OCI-M1 (cell line): ENCODE measurements around the gene MRM2.

Experiments
- DNase-seq: peaks from one replicate; lab custom pipeline; 2025; lab: John Stamatoyannopoulos, UW

Gene MRM2

DNA sequence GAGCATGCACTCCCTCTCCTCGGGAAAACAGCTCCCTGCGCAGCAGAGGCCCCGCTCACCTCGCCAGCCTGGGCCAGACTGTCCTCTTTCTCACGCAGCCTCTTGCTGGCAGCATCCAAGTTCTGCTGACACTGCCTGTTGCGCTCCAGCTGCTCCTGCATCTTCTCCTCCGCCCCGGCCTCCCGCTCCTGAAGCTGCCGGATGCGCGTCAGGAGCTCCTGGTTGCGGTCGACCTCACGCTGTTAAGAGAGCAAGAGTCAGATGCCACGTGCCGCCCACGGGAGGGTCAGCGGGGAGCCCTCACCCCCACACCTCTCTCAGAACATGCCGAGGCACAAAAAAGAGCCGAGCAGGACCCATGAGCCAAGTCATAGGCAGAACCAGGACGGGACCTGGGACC, 19.5 kb downstream of the MRM2 start:
- no peak for DNase-seq

- DNase-seq: no peak
Observed at GRCh38 chr7:2220954-2221353, 21.1 kb downstream of the MRM2 start.

GRCh38 chr7:2220506-2220905, 21.5 kb downstream of the MRM2 start:
- DNase-seq: no peak

GRCh38 chr7:2220030-2220429, 22.0 kb downstream of the MRM2 start:
- no peak for DNase-seq

DNA sequence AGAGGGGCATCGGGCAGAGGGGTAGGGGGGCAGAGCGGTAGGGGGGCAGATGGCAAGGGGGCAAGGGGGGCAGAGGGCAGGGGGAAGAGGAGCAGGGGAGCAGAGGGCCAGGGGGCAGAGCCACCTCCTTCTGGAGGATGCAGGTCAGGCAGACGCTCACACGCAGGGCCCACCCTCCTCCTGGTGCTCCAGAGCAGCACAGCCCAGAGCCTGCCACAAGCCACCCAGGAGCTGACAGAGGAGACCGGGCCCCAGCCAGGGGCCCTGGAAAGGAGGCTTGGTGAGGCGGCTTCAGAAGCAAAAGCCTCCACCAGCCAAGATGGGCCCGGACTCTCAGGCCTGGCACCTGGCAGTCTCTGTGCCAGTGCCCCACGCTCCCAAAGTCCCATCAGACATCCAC, 22.4 kb downstream of the MRM2 start:
- no peak for DNase-seq

GRCh38 chr7:2219136-2219535, 22.9 kb downstream of the MRM2 start:
- DNase-seq: no peak

DNA sequence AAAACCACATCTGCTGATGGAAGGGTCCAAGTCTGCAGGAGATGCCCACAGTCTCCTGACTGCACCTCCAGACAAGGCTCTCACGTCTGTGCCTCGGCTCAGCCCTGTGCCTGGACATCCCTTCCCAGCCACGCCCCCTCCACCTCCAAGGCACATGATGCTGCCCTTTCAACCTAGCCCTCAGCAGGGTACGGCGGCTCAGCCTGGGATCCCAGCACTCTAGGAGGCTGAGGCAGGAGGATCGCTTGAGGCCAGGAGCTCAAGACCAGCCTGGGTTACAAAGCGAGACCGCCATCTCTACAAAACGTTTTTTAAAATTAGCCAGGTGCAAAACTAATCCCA, 23.6 kb downstream of the MRM2 start:
- no peak for DNase-seq

- DNase-seq: no peak
Observed at GRCh38 chr7:2217716-2218443, 24.1 kb downstream of the MRM2 start.

- DNase-seq: no peak
Observed at GRCh38 chr7:2217206-2217605, 24.8 kb downstream of the MRM2 start.

- DNase-seq: no peak
Observed at GRCh38 chr7:2215851-2216250, 26.2 kb downstream of the MRM2 start.

DNA sequence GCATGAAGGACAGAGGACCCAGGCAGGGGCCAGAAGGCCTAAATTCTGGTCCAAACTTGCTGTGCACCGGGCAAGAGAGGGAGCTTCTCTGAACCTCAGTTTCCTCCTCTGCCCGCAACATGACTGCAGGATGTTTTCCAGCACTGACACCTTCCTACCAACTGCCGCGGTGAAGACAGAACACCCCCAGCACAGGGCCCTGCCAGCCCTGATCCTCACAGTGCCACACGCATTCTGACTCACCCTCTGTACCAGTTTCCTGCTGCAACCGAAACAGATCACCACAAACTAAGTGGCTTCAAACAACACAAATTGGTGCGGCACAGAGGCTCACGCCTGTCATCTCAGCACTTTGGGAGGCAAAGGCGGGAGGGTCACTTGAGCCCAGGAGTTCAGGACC, 27.4 kb downstream of the MRM2 start:
- DNase-seq: no peak

- no peak for DNase-seq
Observed at GRCh38 chr7:2213551-2214215, 28.3 kb downstream of the MRM2 start.

GRCh38 chr7:2212906-2213305, 29.1 kb downstream of the MRM2 start:
- no peak for DNase-seq

- DNase-seq: no peak
Observed at GRCh38 chr7:2211926-2212325, 30.1 kb downstream of the MRM2 start.

- DNase-seq: no peak
Observed at GRCh38 chr7:2211259-2211880, 30.6 kb downstream of the MRM2 start.

DNA sequence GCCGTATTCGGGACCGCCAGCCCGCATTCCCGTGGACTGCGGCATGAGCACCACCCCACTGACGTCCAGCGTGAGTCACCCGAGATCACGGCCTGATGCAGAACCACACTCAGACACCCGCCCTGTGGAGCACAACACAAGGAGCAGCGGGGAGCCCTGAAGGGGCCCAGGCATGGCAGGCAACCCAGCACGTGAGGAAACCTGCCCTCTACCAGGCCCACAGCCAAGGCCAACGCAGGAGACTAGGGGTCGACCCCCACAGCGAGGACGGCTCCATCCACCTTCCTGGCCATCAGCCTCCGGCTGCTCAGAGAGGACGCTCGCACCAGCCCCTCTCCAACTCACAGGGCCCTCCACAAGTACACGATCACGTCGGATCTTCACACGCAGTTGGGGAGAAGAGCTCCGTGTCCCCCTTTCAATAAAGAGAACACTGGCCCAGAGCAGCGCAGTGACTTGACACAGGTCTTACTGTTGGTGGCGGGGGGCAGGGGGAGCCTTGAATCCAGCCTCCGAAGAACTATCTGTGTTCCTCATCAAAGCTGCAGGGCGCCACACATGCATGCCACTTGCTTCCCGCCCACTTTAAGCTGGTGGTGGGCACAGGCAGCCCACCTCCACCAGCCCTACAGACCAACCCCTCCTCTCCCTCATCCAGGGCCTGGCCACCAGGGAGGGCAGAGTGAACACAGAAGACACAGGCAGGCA, 31.3 kb downstream of the MRM2 start:
- DNase-seq: no peak

DNA sequence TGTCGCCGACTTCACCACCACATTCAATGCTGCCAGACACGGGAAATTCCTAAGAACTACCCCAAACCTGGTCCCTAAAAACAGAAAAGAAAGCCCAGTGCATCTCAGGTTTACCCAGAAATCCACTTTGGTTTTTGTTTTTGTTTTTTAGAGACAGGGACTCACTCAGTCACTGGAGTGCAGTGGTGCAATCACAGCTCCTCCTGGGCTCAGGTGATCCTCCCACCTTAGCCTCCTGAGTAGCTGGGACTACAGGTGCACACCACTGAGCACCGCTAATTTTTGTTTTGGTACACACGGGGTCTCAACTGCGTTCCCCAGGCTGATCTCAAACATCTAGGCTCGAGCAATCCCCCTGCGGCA, 32.1 kb downstream of the MRM2 start:
- DNase-seq: no peak

GRCh38 chr7:2209146-2209960, 32.7 kb downstream of the MRM2 start:
- DNase-seq: peak; percentile 1

DNA sequence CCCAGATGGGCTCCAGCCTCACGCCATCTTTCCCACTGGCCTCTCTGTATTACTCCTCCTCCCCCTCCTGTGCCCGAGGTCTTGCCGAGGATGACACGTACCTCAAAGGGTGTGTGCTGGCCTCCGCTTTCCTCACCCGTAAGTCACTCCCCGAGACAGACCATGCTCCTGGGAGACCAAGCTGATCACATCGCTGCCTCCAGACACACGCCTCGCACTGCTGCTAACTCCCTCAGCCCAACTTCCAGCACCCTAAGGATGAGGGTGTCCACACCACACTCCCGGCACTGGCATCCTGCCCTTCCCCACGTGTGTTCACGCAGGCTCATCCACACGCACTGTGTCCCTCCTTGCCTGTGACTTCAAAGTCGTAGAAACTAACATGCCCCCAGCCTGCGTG, 33.3 kb downstream of the MRM2 start:
- DNase-seq: no peak

DNA sequence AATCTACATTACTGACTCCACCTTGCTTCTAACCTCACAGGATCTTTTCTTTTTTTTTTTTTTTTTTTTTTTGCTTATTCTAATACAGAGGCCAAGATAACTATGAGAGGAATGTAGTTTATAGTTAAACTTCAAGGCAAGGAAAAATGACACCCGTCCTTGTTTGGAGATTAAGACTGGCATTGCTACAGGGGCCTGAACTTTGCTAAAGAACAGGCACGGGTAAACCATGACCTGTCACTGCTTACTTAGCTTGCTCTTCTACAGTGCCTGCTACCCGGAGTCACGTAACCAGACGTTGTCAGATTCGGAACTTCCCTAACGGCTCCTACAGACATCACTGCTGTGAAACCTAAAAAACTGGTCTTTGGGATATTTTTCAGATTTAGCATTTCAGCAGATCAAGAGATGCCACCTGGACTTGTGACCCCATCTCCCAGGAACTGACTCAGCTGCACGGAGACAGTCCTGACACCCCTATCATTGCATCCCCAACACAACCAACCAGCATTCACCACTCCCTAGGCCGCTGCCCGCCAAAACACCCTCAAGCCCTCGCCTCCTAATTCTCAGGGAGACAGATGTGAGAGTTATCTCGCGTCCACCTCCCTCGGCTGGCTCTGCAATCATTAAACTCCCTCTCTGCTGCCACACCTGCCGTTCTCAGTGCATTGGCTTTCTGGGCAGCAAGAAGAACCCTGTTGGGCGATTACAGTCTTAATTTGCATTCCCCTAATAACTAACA, 36.8 kb downstream of the MRM2 start:
- DNase-seq: no peak

DNA sequence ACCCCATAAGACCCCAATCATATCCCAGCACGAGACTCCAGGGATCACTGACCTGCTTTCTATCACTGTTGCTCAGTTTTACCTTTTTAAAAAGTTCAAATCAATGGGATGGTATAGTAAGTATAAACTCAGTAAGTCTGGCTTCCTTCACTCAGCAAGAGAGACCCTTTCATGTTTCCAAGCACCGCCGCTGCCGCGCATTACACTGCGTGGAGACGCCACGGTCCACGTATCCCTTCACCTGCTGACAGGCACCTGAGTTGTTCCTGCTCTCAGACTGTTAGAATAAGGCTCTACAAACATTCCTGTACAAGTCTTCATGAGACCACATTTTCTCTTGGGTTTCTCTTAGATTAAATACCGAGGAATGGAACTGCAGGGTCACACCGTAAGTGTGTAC, 37.6 kb downstream of the MRM2 start:
- DNase-seq: no peak
